CD8-positive, alpha-beta memory T cell (primary cell): ENCODE results near the gene TSPEAR. TPM values are rescaled to one million over a fixed set of nuclear protein-coding genes. Genes with fewer than 3 reads are reported as not detected.

Experiments
- polyA plus RNA-seq: library from polyadenylated mRNA; unstranded; fragments of 300-500 nt; fragmentation: Illumina TruSeq; gene quantifications from one replicate; pipeline ENCODE4 v1.2.3, GENCODE V29; 2021
- total RNA-seq, 2 experiments: library from RNA; stranded (reverse); gene quantifications; one replicate each; pipeline ENCODE4 v1.2.3, GENCODE V29; 2021

The TSPEAR gene
- total and polyA plus RNA-seq, 3 experiments from 2014 or later, result 0.05 TPM; not detected in 2

Other genes starting within 250 kb of the TSPEAR start
- not detected for gene KRTAP10-1, start 171.4 kb downstream of the TSPEAR start, total RNA-seq
- not detected for gene KRTAP10-1, start 171.4 kb downstream of the TSPEAR start, polyA plus RNA-seq
- not detected for gene KRTAP10-2, start 160.1 kb downstream of the TSPEAR start, total RNA-seq
- not detected for gene KRTAP10-2, start 160.1 kb downstream of the TSPEAR start, polyA plus RNA-seq
- not detected for gene KRTAP10-3, start 152.8 kb downstream of the TSPEAR start, total RNA-seq
- not detected for gene KRTAP10-3, start 152.8 kb downstream of the TSPEAR start, polyA plus RNA-seq
- gene KRTAP10-4, start 137.8 kb downstream of the TSPEAR start, total RNA-seq, result not detected
- not detected for gene KRTAP10-4, start 137.8 kb downstream of the TSPEAR start, polyA plus RNA-seq
- gene KRTAP10-5, start 131.0 kb downstream of the TSPEAR start, total RNA-seq, result not detected
- gene KRTAP10-5, start 131.0 kb downstream of the TSPEAR start, polyA plus RNA-seq, result not detected
- not detected for gene KRTAP10-6, start 119.1 kb downstream of the TSPEAR start, total RNA-seq
- not detected for gene KRTAP10-6, start 119.1 kb downstream of the TSPEAR start, polyA plus RNA-seq
- gene KRTAP10-7, start 111.0 kb downstream of the TSPEAR start, total RNA-seq, result not detected
- gene KRTAP10-7, start 111.0 kb downstream of the TSPEAR start, polyA plus RNA-seq, result not detected
- not detected for gene KRTAP10-8, start 99.5 kb downstream of the TSPEAR start, total RNA-seq
- not detected for gene KRTAP10-8, start 99.5 kb downstream of the TSPEAR start, polyA plus RNA-seq
- not detected for gene KRTAP10-9, start 84.5 kb downstream of the TSPEAR start, total RNA-seq
- gene KRTAP10-9, start 84.5 kb downstream of the TSPEAR start, polyA plus RNA-seq, result not detected
- not detected for gene KRTAP10-10, start 74.2 kb downstream of the TSPEAR start, total RNA-seq
- gene KRTAP10-10, start 74.2 kb downstream of the TSPEAR start, polyA plus RNA-seq, result not detected
- gene KRTAP10-11, start 65.2 kb downstream of the TSPEAR start, total RNA-seq, result not detected
- gene KRTAP10-11, start 65.2 kb downstream of the TSPEAR start, polyA plus RNA-seq, result not detected
- not detected for gene KRTAP12-4, start 56.9 kb downstream of the TSPEAR start, total RNA-seq
- not detected for gene KRTAP12-4, start 56.9 kb downstream of the TSPEAR start, polyA plus RNA-seq
- gene KRTAP12-3, start 53.6 kb downstream of the TSPEAR start, total RNA-seq, result not detected
- gene KRTAP12-3, start 53.6 kb downstream of the TSPEAR start, polyA plus RNA-seq, result not detected
- not detected for gene KRTAP12-2, start 44.6 kb downstream of the TSPEAR start, total RNA-seq
- gene KRTAP12-2, start 44.6 kb downstream of the TSPEAR start, polyA plus RNA-seq, result not detected
- not detected for gene KRTAP12-1, start 29.4 kb downstream of the TSPEAR start, total RNA-seq
- not detected for gene KRTAP12-1, start 29.4 kb downstream of the TSPEAR start, polyA plus RNA-seq
- gene KRTAP10-12, start 14.4 kb downstream of the TSPEAR start, total RNA-seq, result not detected
- not detected for gene KRTAP10-12, start 14.4 kb downstream of the TSPEAR start, polyA plus RNA-seq
- 100 to 1,000 TPM; 112 to 116 TPM for gene UBE2G2, start 90.2 kb upstream of the TSPEAR start, total RNA-seq
- gene UBE2G2, start 90.2 kb upstream of the TSPEAR start, polyA plus RNA-seq, result 60.1 TPM
- gene SUMO3, start 106.5 kb upstream of the TSPEAR start, total RNA-seq, result 10 to 100 TPM; 81.7 to 85.3 TPM
- 88.1 TPM for gene SUMO3, start 106.5 kb upstream of the TSPEAR start, polyA plus RNA-seq
- gene PTTG1IP, start 162.1 kb upstream of the TSPEAR start, total RNA-seq, result 10 to 100 TPM; 48.2 to 50.8 TPM
- gene PTTG1IP, start 162.1 kb upstream of the TSPEAR start, polyA plus RNA-seq, result 69.8 TPM
- 100 to 1,000 TPM; 159 to 165 TPM for gene ITGB2, start 209.3 kb upstream of the TSPEAR start, total RNA-seq
- 847 TPM for gene ITGB2, start 209.3 kb upstream of the TSPEAR start, polyA plus RNA-seq
- 10 to 100 TPM; 68.1 to 71.1 TPM for gene SLX9, start 228.5 kb upstream of the TSPEAR start, total RNA-seq
- gene SLX9, start 228.5 kb upstream of the TSPEAR start, polyA plus RNA-seq, result 14.3 TPM